Measurements from ENCODE around the gene IRAK1. TPM values are rescaled to one million over a fixed set of nuclear protein-coding genes. Genes with fewer than 3 reads are reported as not detected.

Gene IRAK1
- polyA plus RNA-seq, 1 donor (not counting 4 experiments of a cell fraction or from before 2014, with no cell fraction given) = 41.5 TPM

GRCh38 chrX:154000051-154000450 is 19.7 kb downstream of the IRAK1 start:
- DNase-seq (ENCODE audit: low read depth, low spot score) = no peak
- Histone ChIP-seq H3K36me3 (ENCODE audit: control insufficient read depth in 2 of 2, extremely low read depth in 1 of 2, insufficient read depth in 2 of 2, low read length in 2 of 2) (no peaks in the 10 kb centered on the region), H2AFZ (ENCODE audit: control insufficient read depth, low read length) (no peak overlapping the region), H3K9me1 (ENCODE audit: control insufficient read depth, extremely low read depth, insufficient read depth, low read length) (no peaks in the 10 kb centered on the region), H3K4me3 (ENCODE audit: control insufficient read depth in 2 of 3, extremely low read depth in 1 of 3, insufficient read depth in 2 of 3, low read depth in 1 of 3, low read length in 3 of 3) (no peak overlapping the region), H3K79me2 (ENCODE audit: control insufficient read depth, insufficient read depth, low read length) (no peaks in the 10 kb centered on the region), H3K9me3 (ENCODE audit: control insufficient read depth, low read depth, low read length) (no peaks in the 10 kb centered on the region), H3K4me2 (ENCODE audit: control insufficient read depth, extremely low read depth, insufficient read depth, low read depth, low read length) (peak overlapping the region; percentile 50), H4K20me1 (ENCODE audit: control insufficient read depth, extremely low read depth, insufficient read depth, low read length) (no peaks in the 10 kb centered on the region), H3K27ac (ENCODE audit: control insufficient read depth, insufficient read depth, low read length) (no peak overlapping the region), H3K4me1 (ENCODE audit: control insufficient read depth, extremely low read depth, insufficient read depth, low read length) (peaks cover 5% of the 10 kb centered on the region), H3K27me3 (ENCODE audit: control insufficient read depth, extremely low read depth, insufficient read depth, low read length) (no peaks in the 10 kb centered on the region), H3K9ac (ENCODE audit: control insufficient read depth, extremely low read depth, insufficient read depth, low read length) (no peak overlapping the region)
- TF ChIP-seq EZH2 (IDR thresholded peaks at IDR 0.05; ENCODE audit: low read length) = no peak
- no peak for TF ChIP-seq CTCF (optimal IDR thresholded peaks at IDR 0.05 in 1 of 3, IDR thresholded peaks at IDR 0.05 in 1 of 3, conservative IDR thresholded peaks at IDR 0.05 in 1 of 3; ENCODE audit: extremely low read depth in 1 of 3, insufficient read depth in 2 of 3, low read length in 3 of 3)
- dilution Hi-C loops (cut with MboI; ENCODE audit: extremely low pct_ligation_motif_present, low sequenced_read_pairs) = no loop called here
- no peak for FAIRE-seq

GRCh38 chrX:153999359-154000037 is 20.2 kb downstream of the IRAK1 start:
- no peaks in the 10 kb centered on the region for H3K27me3 ChIP-seq (ENCODE audit: control insufficient read depth, extremely low read depth, insufficient read depth, low read length)
- H3K4me1 ChIP-seq (ENCODE audit: control insufficient read depth, extremely low read depth, insufficient read depth, low read length) = peaks cover 5% of the 10 kb centered on the region
- no peak overlapping the region for H3K4me3 ChIP-seq (ENCODE audit: control insufficient read depth in 2 of 3, extremely low read depth in 1 of 3, insufficient read depth in 2 of 3, low read depth in 1 of 3, low read length in 3 of 3)
- H3K4me2 ChIP-seq (ENCODE audit: control insufficient read depth, extremely low read depth, insufficient read depth, low read depth, low read length) = peak overlapping the region; percentile 50
- H3K9me3 ChIP-seq (ENCODE audit: control insufficient read depth, low read depth, low read length) = no peaks in the 10 kb centered on the region
- H3K27ac ChIP-seq (ENCODE audit: control insufficient read depth, insufficient read depth, low read length) = no peak overlapping the region
- peak; percentile 26 for FAIRE-seq
- no peak overlapping the region for H2AFZ ChIP-seq (ENCODE audit: control insufficient read depth, low read length)
- H3K79me2 ChIP-seq (ENCODE audit: control insufficient read depth, insufficient read depth, low read length) = no peaks in the 10 kb centered on the region
- no peaks in the 10 kb centered on the region for H4K20me1 ChIP-seq (ENCODE audit: control insufficient read depth, extremely low read depth, insufficient read depth, low read length)
- no peaks in the 10 kb centered on the region for H3K36me3 ChIP-seq (ENCODE audit: control insufficient read depth in 2 of 2, extremely low read depth in 1 of 2, insufficient read depth in 2 of 2, low read length in 2 of 2)
- no peak for TF ChIP-seq CTCF (optimal IDR thresholded peaks at IDR 0.05 in 1 of 3, IDR thresholded peaks at IDR 0.05 in 1 of 3, conservative IDR thresholded peaks at IDR 0.05 in 1 of 3; ENCODE audit: extremely low read depth in 1 of 3, insufficient read depth in 2 of 3, low read length in 3 of 3)
- TF ChIP-seq EZH2 (IDR thresholded peaks at IDR 0.05; ENCODE audit: low read length) = no peak
- dilution Hi-C loops (cut with MboI; ENCODE audit: extremely low pct_ligation_motif_present, low sequenced_read_pairs) = no loop called here
- H3K9me1 ChIP-seq (ENCODE audit: control insufficient read depth, extremely low read depth, insufficient read depth, low read length) = no peaks in the 10 kb centered on the region
- no peak overlapping the region for H3K9ac ChIP-seq (ENCODE audit: control insufficient read depth, extremely low read depth, insufficient read depth, low read length)
- no peak for DNase-seq (ENCODE audit: low read depth, low spot score)

Measured in keratinocyte (primary cell).